ENCODE data around the gene IFT43.

The IFT43 gene

GRCh38 chr14:76115010-76115422, 129.5 kb downstream of the IFT43 start:
- no peak for DNase-seq

DNA sequence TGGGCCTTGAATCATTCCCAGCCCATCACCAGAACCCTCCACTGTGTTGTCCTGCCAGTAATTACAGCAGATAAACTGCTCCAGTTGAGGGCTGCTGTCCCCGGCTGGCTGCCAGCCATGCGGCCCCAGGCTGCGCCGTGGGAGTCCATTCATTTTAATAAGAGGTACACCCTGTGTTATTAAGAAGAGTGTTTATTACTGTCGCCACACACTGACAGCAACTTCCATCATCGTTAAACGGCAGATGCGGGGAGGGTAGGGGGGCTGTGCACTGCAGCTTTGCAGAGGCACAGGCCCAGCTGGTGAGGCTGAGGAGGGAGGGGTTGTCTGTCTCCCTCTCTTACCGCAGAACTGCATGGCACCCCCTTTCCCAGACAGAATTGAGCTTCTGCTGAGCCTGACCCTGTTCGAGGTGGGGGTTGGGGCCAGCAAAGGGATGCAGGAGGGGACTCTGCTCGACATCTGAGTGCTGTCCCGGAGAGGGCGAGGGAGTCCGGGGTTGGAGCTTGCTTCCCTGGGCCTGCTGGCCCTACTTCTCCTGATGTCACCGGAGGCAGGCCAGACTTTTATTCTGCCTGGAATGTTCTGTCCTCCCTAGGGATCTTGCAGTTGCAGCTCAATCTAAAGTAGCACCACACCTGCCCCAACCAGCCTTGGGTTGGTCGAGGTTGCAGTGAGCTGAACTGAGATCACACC, 132.4 kb downstream of the IFT43 start:
- no peak for DNase-seq

DNA sequence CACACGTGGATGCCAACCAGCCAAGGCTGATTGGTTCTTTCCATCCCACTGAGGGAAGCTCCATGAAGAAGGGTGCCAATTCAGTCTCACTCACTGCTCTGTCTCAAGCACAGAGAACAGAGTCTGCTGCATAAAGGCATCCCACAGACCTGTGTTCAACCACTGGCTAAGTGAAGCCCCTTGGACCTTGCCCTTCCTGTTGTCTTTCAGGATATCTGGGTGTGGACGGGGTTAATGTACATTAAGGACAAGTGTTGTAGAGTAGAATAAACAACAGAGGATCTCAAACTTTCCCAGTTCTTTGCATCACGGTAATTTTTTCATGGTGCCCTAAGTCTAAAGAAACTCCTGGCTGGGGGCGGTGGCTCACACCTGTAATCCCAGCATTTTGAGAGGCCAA, 133.0 kb downstream of the IFT43 start:
- no peak for DNase-seq

DNA sequence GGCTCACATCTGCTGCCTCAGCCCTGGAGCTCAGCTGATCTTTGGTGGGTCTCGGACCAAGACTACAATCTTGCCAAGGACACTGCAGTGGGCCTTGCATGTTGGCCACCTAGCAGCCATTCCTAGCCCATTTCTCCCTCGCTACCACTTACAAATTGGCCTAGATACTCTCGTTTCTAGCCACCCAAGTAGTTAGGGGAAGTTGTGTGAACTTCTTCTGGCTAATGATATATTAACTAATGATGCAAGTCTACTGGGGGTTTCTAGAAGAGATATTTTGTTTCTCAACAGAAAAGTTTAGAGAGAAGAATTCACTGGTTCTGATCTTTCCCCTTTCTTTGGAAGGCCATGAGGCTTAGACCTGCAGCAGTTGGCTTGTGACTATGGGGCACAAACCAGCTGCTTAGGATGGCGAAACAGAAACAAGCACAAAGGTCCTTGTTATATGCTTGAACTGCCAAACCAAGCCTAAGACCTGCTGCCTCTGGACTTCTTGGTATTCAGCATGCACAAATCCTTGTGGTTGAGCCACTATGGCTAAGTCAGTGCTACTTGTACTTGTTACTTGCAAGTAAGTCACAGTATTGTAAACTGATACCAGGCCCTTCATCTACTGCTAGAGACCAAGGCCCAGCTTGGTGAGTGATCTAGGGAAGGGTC, 135.7 kb downstream of the IFT43 start:
- no peak for DNase-seq

DNA sequence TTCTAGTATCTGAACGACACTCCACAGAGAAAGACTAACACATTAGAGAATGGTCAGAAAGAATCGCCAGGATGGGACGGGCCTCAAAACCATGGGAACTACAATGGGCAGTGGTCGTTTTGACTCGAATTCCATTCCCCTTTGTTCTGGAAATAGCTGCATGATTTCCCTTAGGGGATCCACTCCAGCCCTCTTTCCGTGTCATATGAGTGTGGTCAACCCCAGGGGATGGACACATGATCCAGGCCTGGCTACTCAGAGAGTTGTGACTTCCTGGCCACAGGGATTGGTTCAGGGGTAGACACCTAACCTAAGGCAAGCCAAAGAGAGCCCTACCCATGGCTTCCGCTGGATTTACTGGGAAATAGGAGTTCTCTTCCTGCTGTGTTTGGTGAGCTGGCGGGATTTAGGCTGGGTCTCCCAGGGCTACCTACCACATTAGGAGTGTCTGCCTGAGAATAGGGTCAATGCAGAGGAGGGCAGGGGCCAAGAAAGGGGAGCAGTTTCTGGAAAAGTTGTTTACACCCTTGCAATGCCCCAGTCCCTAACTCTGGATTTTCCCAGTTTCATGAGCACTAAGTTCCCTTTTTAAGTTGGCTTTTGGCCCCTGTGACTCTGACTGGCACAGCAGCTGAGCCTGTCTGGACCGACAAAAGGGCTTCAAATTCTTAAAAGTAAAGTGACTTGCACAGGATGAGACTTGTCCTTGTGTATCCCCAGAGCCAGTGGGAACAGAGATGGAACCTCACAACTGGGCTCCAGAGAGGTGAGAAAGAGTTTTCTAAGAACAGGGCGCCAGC, 138.1 kb downstream of the IFT43 start:
- DNase-seq = no peak

GRCh38 chr14:76125511-76125910, 139.9 kb downstream of the IFT43 start:
- no peak for DNase-seq

DNA sequence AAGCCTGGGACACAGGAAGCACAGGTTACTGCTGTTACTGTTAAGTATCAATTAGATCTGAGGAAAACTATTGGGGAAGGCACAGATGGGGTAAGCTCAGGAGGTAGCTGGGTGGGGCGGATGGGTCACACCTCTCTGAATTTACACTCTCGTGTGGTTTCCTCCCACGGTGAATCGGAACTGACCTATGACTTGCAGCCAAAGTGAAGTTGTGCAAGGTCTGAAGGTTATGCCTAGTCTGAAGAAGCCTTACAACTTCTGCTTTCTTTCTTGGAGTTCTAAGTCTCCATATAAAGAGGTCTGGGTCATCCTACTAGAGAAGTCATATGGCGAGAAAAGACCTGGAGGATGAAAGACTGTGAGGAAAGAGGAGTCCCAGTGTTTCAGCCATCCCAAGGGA, 140.5 kb downstream of the IFT43 start:
- DNase-seq = no peak

GRCh38 chr14:76129851-76130576, 144.5 kb downstream of the IFT43 start:
- no peak for DNase-seq

GRCh38 chr14:76131071-76131965, 145.8 kb downstream of the IFT43 start:
- no peak for DNase-seq

GRCh38 chr14:76133103-76133502, 147.5 kb downstream of the IFT43 start:
- DNase-seq = no peak

Data from activated gamma-delta T cell (primary cell).